ENCODE results near the gene CLIP2.

DNA sequence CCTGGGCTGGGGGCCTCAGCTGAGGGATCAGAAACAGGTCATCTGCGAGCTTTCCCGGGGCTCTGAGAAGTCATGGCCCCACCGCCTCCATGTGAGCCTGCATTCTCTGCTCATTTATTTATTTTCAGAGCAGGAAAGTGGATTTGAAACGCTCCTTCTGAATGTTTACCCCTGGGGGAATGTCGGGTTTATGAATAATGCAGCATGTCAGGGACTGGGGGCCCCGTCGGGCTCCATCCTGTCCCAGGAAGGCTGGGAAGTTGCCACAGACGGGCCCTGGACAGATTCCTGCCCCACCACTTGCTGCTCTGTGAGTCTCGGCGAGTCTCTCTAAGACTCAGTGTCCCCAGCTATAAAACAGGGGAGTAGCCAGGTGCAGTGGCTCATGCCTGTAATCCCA is 152.6 kb downstream of the CLIP2 start:
- TF ChIP-seq, protein P1, sequence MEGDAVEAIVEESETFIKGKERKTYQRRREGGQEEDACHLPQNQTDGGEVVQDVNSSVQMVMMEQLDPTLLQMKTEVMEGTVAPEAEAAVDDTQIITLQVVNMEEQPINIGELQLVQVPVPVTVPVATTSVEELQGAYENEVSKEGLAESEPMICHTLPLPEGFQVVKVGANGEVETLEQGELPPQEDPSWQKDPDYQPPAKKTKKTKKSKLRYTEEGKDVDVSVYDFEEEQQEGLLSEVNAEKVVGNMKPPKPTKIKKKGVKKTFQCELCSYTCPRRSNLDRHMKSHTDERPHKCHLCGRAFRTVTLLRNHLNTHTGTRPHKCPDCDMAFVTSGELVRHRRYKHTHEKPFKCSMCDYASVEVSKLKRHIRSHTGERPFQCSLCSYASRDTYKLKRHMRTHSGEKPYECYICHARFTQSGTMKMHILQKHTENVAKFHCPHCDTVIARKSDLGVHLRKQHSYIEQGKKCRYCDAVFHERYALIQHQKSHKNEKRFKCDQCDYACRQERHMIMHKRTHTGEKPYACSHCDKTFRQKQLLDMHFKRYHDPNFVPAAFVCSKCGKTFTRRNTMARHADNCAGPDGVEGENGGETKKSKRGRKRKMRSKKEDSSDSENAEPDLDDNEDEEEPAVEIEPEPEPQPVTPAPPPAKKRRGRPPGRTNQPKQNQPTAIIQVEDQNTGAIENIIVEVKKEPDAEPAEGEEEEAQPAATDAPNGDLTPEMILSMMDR (conservative IDR thresholded peaks at IDR 0.05; ENCODE audit: low read depth, low read length): no peak
- no peak for TF ChIP-seq EZH2 (IDR thresholded peaks at IDR 0.05; ENCODE audit: borderline replicate concordance, low read depth, low read length, poor library complexity, severe bottlenecking)

Measured in A673 (cell line).